Heart left ventricle (tissue), 13 donors: Measurements from ENCODE around the gene SPRED3.
A peak's percentile ranks its signal among the peaks of the same experiment; 100 is the strongest.

Experiments
- CTCF ChIP-seq, 12 donors: fragments of 200-600 bp; sonication (generic) in 4 of 12; IDR thresholded peaks; one replicate each; pipeline versions ENCODE4 v1.5.0 to v1.8.0; 2018 to 2022; ENCODE audit warnings: antibody characterized with exemption in 12 of 12, mild to moderate bottlenecking in 5 of 12
- POLR2A ChIP-seq, 2 donors: fragments of 450-650 bp; IDR thresholded peaks; one replicate each; pipeline ENCODE4 v1.6.1; 2017; ENCODE audit warnings: antibody characterized with exemption in 2 of 2, mild to moderate bottlenecking in 2 of 2, moderate library complexity in 2 of 2
- donor health status: ischemic (EF 13 %, LVEDD 7.1; RV severe dilation, severe dysfunction).
- donor health status: DM: no; HTN: yes; CAD: no.
- donor health status: DM: no; HTN: no; CAD: no.
- donor health status: ischemic (EF 25% LVEDD 6.9; RV normal size, moderate dysfunction).
- donor health status: ischemic (EF 25% LVEDD 5.7; RV mildly dilated, moderate dysfunction).
- donor health status: ischemic (EF 35%, LVEDD 5.7; RV mildly dilated, moderate dysfunction).
- donor health status: nonischemic (EF 11% LVEDD 7.7; RV severe dilation, severe dysfunction).
- donor health status: DM: yes; HTN: yes; CAD: no.
- donor health status: PGD.
- donor health status: ischemic (EF 29% LVEDD 5.4; RV normal size, mild dysfunction).
- donor health status: nonischemic (EF 23%, LVEDD 6.1; RV moderate dilation, normal function).

- peak; percentile 94 to 100 (median 99) for TF ChIP-seq CTCF (IDR thresholded peaks at IDR 0.05)
- TF ChIP-seq POLR2A (IDR thresholded peaks at IDR 0.05): peak in 1 of 2 donors; percentile 27
Observed at GRCh38 chr19:38402967-38403674, 14.6 kb downstream of the SPRED3 start, which contains the start of gene FAM98C.
